ENCODE data around the gene LMAN2L. TPM values are rescaled to one million over a fixed set of nuclear protein-coding genes. Genes with fewer than 3 reads are reported as not detected.

Gene LMAN2L
- total and polyA plus RNA-seq, 4 donors, result 5.1 to 15.7 (median 12.1) TPM

DNA sequence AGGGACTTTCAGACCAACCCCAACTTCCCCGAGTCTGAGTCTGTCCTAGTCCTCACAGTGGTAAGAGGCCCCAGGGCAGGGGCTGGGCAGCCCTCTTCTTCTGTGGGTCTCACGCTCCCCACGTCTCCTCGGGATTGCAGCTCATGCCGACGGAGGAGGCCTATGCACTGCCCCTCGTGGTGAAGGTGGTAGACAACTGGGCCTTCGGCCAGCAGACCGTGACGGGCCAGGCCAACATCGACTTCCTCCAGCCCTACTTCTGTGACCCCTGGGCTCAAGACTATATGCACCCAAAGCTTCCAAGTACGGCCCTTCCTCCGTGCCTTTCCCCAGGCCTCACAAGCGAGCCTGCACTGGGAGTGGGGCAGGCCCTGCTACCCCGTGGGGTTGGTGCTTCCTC lies 44.3 kb downstream of the LMAN2L start:
- DNase-seq (no peak), ATAC-seq (ENCODE audit: low FRiP score) (no peak)
- Histone ChIP-seq H3K27ac (ENCODE audit: low read depth in 1 of 2, low read length in 2 of 2) (no peak overlapping the region), H3K36me3 (ENCODE audit: control insufficient read depth in 1 of 2, insufficient read depth in 2 of 2, low read length in 1 of 2) (no peaks in the 10 kb centered on the region), H3K9me3 (ENCODE audit: control insufficient read depth, low read length) (no peaks in the 10 kb centered on the region), H3K4me1 (ENCODE audit: control insufficient read depth in 1 of 2, insufficient read depth in 2 of 2, low read length in 2 of 2) (no peaks in the 10 kb centered on the region), H3K27me3 (ENCODE audit: control insufficient read depth in 1 of 2, insufficient read depth in 2 of 2, low read length in 1 of 2) (no peaks in the 10 kb centered on the region), H3K4me3 (ENCODE audit: low read length in 2 of 2) (no peak overlapping the region)
- intact Hi-C loops (cut with DNase I), result no loop called here
- 74 to 78% methylated on average over 15 of the region's 15 CpGs for WGBS, 2 donors

DNA sequence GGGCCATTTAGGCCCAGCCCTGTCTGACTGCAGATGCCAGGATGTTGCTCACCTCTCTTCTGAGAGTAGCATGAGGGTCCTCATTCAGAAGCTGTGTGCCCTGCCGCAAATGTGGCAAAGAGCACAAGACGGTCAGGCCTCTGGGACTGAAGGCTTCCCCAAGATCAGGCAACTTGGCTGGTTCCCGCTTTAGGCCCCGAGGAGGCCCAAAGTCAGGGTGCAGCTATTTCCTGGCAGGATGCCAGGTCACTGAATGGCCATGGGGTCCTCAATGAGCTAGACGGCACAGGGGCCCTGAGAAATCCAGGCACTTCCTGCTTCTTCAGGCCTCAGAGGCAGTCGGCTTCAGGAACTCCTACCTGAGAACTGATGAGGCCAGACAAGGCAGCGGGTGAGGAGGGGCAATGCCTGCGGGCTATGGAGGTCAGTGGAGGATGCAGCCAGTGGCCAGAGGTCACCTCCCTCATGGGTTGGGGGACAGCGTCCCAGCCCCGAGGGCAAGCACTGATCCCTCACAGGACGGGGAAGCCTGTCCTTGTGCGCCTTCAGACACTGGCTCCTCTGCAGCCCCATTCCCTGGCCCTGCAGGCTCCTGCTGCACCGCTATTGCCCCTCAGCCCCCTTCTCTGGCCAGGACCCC lies 44.9 kb downstream of the LMAN2L start:
- Histone ChIP-seq H3K27me3 (ENCODE audit: control insufficient read depth in 1 of 2, insufficient read depth in 2 of 2, low read length in 1 of 2) (no peaks in the 10 kb centered on the region), H3K9me3 (ENCODE audit: control insufficient read depth, low read length) (no peaks in the 10 kb centered on the region), H3K27ac (ENCODE audit: low read depth in 1 of 2, low read length in 2 of 2) (no peak overlapping the region), H3K36me3 (ENCODE audit: control insufficient read depth in 1 of 2, insufficient read depth in 2 of 2, low read length in 1 of 2) (no peaks in the 10 kb centered on the region), H3K4me1 (ENCODE audit: control insufficient read depth in 1 of 2, insufficient read depth in 2 of 2, low read length in 2 of 2) (no peaks in the 10 kb centered on the region), H3K4me3 (ENCODE audit: low read length in 2 of 2) (no peak overlapping the region)
- intact Hi-C loops (cut with DNase I), result no loop called here
- no peak for ATAC-seq (ENCODE audit: low FRiP score)
- WGBS, 2 donors, result 85 to 87% methylated on average over 13 of the region's 13 CpGs
- DNase-seq, result peak in 1 of 2 donors; percentile 69

DNA sequence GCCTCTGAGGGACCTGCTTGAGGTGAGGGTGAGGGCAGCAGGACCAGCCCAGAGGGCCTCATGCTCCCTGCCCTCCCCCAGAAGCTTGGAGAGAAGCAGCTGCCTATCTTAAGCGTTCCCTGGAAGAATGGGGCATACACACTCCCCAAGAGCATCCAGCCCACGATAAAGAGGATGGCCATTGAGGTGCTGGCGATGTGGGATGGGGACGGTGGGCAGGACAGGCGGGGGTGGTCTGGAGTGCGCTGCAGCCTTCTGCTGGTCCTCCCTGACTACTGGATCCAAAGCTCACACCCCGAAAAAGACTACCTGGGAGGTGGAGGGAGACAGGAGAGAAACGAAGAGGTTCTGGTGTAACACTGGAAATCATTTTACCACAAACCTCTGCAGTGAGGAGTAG lies 45.6 kb downstream of the LMAN2L start:
- no peak overlapping the region for H3K4me3 ChIP-seq (ENCODE audit: low read length in 2 of 2)
- no peak overlapping the region for H3K27ac ChIP-seq (ENCODE audit: low read depth in 1 of 2, low read length in 2 of 2)
- no peaks in the 10 kb centered on the region for H3K9me3 ChIP-seq (ENCODE audit: control insufficient read depth, low read length)
- intact Hi-C loops (cut with DNase I), result no loop called here
- H3K36me3 ChIP-seq (ENCODE audit: control insufficient read depth in 1 of 2, insufficient read depth in 2 of 2, low read length in 1 of 2), result no peaks in the 10 kb centered on the region
- no peaks in the 10 kb centered on the region for H3K4me1 ChIP-seq (ENCODE audit: control insufficient read depth in 1 of 2, insufficient read depth in 2 of 2, low read length in 2 of 2)
- no peak for ATAC-seq (ENCODE audit: low FRiP score)
- 90 to 91% methylated on average over 8 of the region's 8 CpGs for WGBS, 2 donors
- no peak for DNase-seq
- no peaks in the 10 kb centered on the region for H3K27me3 ChIP-seq (ENCODE audit: control insufficient read depth in 1 of 2, insufficient read depth in 2 of 2, low read length in 1 of 2)

GRCh38 chr2:96693286-96694200 lies 46.3 kb downstream of the LMAN2L start:
- Histone ChIP-seq H3K27ac (ENCODE audit: low read depth in 1 of 2, low read length in 2 of 2) (no peak overlapping the region), H3K27me3 (ENCODE audit: control insufficient read depth in 1 of 2, insufficient read depth in 2 of 2, low read length in 1 of 2) (no peaks in the 10 kb centered on the region), H3K4me1 (ENCODE audit: control insufficient read depth in 1 of 2, insufficient read depth in 2 of 2, low read length in 2 of 2) (no peaks in the 10 kb centered on the region), H3K9me3 (ENCODE audit: control insufficient read depth, low read length) (no peaks in the 10 kb centered on the region), H3K36me3 (ENCODE audit: control insufficient read depth in 1 of 2, insufficient read depth in 2 of 2, low read length in 1 of 2) (no peaks in the 10 kb centered on the region), H3K4me3 (ENCODE audit: low read length in 2 of 2) (no peak overlapping the region)
- peak in 1 of 2 donors; percentile 43 for DNase-seq
- intact Hi-C loops (cut with DNase I), result no loop called here
- ATAC-seq (ENCODE audit: low FRiP score), result no peak
- WGBS, 2 donors, result 78 to 86% methylated on average over 14 of the region's 14 CpGs

- H3K27me3 ChIP-seq (ENCODE audit: control insufficient read depth in 1 of 2, insufficient read depth in 2 of 2, low read length in 1 of 2), result no peaks in the 10 kb centered on the region
- DNase-seq, result peak in 1 of 2 donors; percentile 68
- no peaks in the 10 kb centered on the region for H3K36me3 ChIP-seq (ENCODE audit: control insufficient read depth in 1 of 2, insufficient read depth in 2 of 2, low read length in 1 of 2)
- intact Hi-C loops (cut with DNase I), result no loop called here
- no peak overlapping the region for H3K27ac ChIP-seq (ENCODE audit: low read depth in 1 of 2, low read length in 2 of 2)
- ATAC-seq (ENCODE audit: low FRiP score), result no peak
- H3K4me3 ChIP-seq (ENCODE audit: low read length in 2 of 2), result no peak overlapping the region
- H3K9me3 ChIP-seq (ENCODE audit: control insufficient read depth, low read length), result no peaks in the 10 kb centered on the region
- WGBS, 2 donors, result 86 to 88% methylated on average over 14 of the region's 14 CpGs
- H3K4me1 ChIP-seq (ENCODE audit: control insufficient read depth in 1 of 2, insufficient read depth in 2 of 2, low read length in 2 of 2), result no peaks in the 10 kb centered on the region
Measured at GRCh38 chr2:96692094-96692971, 47.5 kb downstream of the LMAN2L start.

- Histone ChIP-seq H3K36me3 (ENCODE audit: control insufficient read depth in 1 of 2, insufficient read depth in 2 of 2, low read length in 1 of 2) (no peaks in the 10 kb centered on the region), H3K4me1 (ENCODE audit: control insufficient read depth in 1 of 2, insufficient read depth in 2 of 2, low read length in 2 of 2) (no peaks in the 10 kb centered on the region), H3K27me3 (ENCODE audit: control insufficient read depth in 1 of 2, insufficient read depth in 2 of 2, low read length in 1 of 2) (no peaks in the 10 kb centered on the region), H3K9me3 (ENCODE audit: control insufficient read depth, low read length) (no peaks in the 10 kb centered on the region), H3K4me3 (ENCODE audit: low read length in 2 of 2) (no peak overlapping the region), H3K27ac (ENCODE audit: low read depth in 1 of 2, low read length in 2 of 2) (no peak overlapping the region)
- 93 to 95% methylated on average over 30 of the region's 30 CpGs for WGBS, 2 donors
- intact Hi-C loops (cut with DNase I), result no loop called here
- DNase-seq (no peak), ATAC-seq (ENCODE audit: low FRiP score) (no peak)
Measured at GRCh38 chr2:96691022-96691612, 48.7 kb downstream of the LMAN2L start.

- no peaks in the 10 kb centered on the region for H3K27me3 ChIP-seq (ENCODE audit: control insufficient read depth in 1 of 2, insufficient read depth in 2 of 2, low read length in 1 of 2)
- H3K9me3 ChIP-seq (ENCODE audit: control insufficient read depth, low read length), result no peaks in the 10 kb centered on the region
- 94 to 95% methylated on average over 16 of the region's 16 CpGs for WGBS, 2 donors
- H3K27ac ChIP-seq (ENCODE audit: low read depth in 1 of 2, low read length in 2 of 2), result no peak overlapping the region
- intact Hi-C loops (cut with DNase I), result no loop called here
- DNase-seq (no peak), ATAC-seq (ENCODE audit: low FRiP score) (no peak)
- no peaks in the 10 kb centered on the region for H3K36me3 ChIP-seq (ENCODE audit: control insufficient read depth in 1 of 2, insufficient read depth in 2 of 2, low read length in 1 of 2)
- H3K4me3 ChIP-seq (ENCODE audit: low read length in 2 of 2), result no peak overlapping the region
- no peaks in the 10 kb centered on the region for H3K4me1 ChIP-seq (ENCODE audit: control insufficient read depth in 1 of 2, insufficient read depth in 2 of 2, low read length in 2 of 2)
Measured at GRCh38 chr2:96690306-96691021, 49.4 kb downstream of the LMAN2L start.
